GM12891 (cell line): ENCODE results near the gene SEC61A1.

Experiments used
- PAX5 ChIP-seq: IDR thresholded peaks from 2 replicates; pipeline ENCODE4 v1.6.1; 2011; ENCODE audit warnings: low read length, moderate library complexity, mild to moderate bottlenecking; ENCODE audit not compliant: insufficient read depth, severe bottlenecking
- POLR2A ChIP-seq: IDR thresholded peaks from 2 replicates; pipeline ENCODE4 v1.6.1; 2011; ENCODE audit warnings: low read depth, low read length, control low read depth
- POLR2AphosphoS5 ChIP-seq: IDR thresholded peaks from 2 replicates; pipeline ENCODE4 v1.6.1; 2011; ENCODE audit warnings: low read depth, low read length, control low read depth
- TAF1 ChIP-seq: IDR thresholded peaks from 2 replicates; pipeline ENCODE4 v1.6.1; 2011; ENCODE audit warnings: low read depth, low read length, control low read depth

DNA sequence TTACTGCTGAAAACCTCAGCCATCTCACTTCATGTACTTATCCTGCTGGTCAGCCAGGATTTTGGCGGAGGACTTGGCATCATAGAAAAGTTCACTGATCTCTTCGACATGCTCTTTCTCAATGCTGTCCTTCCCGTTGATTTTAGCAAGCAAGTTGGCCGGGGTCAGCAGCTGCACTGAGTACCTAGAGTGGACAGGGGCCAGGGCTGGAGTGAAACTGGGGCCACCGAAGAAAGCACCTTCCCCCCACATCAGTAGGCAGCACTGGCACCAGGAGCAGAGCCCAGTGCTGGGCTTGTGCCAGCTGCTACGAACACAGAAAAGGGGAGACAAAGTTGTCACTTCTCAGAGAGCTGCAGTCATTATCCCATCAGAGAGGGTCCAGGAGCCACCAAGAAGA lies 29.0 kb downstream of the SEC61A1 start:
- TF ChIP-seq POLR2AphosphoS5 = no peak
- no peak for TF ChIP-seq POLR2A
- no peak for TF ChIP-seq TAF1
- TF ChIP-seq PAX5 = no peak
